HuH-7.5 (cell line): ENCODE data around the gene GGT6.
A peak's percentile ranks its signal among the peaks of the same experiment; 100 is the strongest.

ENCODE experiments used
- DNase-seq: peaks from one replicate; pipeline ENCODE4 v3.0.0; 2011; ENCODE audit warnings: low spot score

GGT6 gene

GRCh38 chr17:4573669-4574068 is 13.3 kb upstream of the GGT6 start:
- DNase-seq, result no peak

GRCh38 chr17:4573115-4573514 is 12.7 kb upstream of the GGT6 start:
- no peak for DNase-seq

DNA sequence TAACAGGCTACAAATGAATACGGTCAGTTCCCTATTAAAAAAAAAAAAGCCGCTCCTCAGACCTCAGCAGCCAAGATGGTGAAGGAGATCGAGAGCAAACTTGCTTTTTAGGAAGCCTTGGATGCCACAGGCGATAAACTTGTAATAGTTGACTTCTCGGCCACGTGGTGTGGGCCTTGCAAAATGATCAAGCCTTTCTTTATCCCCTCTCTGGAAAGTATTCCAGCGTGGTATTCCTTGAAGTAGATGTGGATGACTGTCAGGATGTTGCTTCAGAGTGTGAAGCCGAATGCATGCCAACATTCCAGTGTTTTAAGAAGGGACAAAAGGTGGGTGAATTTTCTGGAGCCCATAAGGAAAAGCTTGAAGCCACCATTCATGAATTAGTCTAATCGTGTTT is 11.8 kb upstream of the GGT6 start:
- DNase-seq, result no peak

- no peak for DNase-seq
These were observed 9.2 kb upstream of the GGT6 start for GRCh38 chr17:4569591-4569990.

DNA sequence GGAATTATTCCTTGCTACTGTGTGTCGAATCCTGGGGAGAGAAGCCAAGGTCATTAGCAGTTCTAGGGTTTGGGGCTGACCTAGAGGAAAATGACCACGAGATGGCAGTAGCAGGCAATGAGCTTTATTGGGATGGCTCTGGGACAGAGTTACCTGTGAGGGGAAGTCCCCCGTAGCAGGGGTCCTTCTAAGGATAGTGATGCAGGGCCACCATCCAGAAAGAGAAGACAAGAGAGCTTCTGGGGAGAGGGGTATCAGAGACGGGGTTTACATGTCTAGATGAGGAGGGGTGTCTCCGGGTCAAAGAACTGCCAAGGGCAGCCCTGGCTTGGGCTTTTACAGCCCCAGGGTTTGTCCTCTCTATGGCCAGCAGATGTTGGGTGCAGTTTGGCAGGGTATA is 6.4 kb upstream of the GGT6 start:
- DNase-seq, result peak; percentile 75

DNA sequence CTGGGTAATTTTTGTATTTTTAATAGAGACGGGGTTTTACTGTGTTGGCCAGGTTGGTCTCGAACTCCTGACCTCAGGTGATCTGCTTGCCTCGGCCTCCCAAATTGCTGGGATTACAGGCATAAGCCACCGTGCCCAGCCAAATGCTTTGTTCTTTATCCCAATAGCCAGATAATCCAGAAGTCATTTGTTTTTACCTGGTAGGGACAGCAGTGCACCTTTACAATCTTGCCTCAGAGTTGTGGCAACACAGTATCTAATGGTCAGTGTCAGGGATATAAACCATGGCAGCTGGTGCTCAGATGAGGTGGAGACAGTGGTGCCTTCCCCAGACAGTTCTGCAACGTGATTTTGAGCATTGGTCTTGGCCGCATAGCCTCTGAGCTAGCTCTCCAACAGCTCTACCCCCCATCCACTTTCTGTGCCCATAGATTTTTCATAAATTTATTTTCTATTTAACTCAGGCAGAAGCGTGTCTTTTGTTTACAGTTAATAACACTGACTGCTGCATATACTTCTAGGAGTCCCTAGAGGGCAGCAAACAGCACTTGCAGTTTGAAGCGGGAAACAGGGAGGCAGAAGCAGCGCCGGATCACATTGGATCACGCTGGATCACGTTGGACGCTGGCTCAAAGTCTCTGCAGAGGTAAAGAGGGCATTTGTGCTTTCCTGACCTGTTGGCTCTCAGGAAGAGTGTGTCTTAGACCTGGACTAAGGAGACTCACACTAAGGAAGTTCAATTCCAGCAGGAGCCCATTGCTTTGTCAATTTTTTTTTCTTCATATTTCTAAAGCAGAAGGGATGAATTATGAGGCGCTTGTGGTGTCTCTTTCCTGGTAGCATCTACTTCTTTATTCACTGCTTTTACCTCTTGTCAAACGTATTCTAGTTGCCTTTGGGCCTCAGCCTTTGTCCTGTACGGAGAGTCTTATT is 5.1 kb upstream of the GGT6 start:
- peak; percentile 70 for DNase-seq

- no peak for DNase-seq
These were observed 1.9 kb upstream of the GGT6 start for GRCh38 chr17:4562015-4562969.

- no peak for DNase-seq
These were observed 470 bp upstream of the GGT6 start for GRCh38 chr17:4560837-4561256.

DNA sequence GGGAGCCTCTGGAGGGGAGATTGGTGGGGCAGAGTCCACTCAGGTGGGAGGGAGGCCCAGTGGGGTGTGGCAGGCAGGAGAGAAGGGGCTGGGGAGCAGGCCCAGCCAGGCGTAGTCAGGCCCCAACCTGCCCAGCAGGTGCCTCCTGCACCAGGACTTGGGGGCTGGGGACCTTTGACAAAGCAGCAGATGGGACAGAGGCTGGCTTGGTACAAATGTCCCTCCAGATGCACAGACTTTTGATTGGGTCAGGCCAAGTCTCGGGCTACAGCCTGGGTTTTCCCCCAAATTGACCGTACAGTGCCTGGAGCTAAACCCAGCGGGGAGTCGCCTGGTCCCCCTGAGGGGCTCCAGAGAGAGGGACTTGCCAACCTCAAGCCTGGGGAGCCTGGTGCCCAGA is 411 bp downstream of the GGT6 start:
- no peak for DNase-seq

DNA sequence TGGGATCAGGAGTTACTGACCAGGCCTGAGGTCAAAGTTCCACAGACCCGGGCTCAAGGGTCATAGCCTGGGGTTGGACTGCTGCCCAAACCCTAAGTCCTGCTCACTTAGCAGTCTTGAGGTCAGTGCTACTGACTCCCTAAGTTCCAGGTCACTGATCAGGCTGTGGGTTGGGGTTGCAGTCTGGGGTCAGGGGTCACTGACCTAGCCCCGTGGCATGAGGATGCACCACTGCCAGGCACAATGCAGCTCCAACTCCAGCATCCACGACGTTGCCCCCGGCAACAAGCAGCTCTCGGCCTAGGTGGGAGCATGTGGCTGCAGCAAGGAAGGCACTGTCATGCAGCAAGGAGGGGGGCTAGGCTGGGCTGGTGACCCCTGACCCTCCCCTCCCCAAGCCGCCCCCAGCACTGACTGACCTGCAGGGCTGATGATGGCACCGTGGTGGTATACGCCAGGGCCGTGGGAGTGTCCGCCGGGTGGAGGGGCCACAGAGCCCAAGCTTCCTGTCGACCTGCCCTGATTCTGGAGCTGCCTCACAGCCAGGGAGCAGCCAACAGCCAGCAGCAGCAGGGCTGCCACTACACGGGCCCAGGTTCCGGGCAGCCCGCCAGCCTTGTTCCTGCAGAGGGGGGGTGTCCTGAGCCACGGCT is 1.1 kb downstream of the GGT6 start:
- no peak for DNase-seq

DNA sequence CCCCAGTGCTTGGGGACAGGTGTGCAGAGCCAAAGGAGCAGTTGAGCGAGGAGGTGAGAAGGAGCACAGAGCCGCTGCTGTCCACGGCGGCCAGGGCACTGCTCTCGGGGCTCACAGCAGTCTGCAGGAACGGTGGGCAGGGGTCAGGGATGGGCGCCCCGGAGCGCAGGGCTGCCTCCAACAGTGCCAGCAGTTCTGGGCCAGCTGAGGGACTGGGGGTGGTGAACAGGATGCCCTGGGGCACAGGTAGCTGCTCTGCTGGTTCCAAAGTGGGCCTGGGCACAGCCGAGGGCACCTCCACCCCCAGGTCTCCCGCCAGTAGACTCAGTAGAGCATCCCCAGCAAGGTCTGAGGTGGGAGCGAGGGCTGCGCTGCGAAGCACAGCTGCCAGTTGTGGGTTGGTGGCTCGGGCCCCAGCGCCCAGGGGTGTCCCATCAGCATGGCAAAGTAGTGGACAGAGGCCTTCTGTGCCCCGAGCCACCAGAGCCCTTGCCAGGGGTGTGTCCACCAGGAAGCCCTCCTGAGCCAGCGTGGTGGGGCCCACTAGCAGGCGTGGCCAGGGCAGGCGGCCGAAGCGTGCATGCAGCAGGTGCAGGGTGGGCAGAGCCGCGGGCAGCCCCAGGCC is 1.9 kb downstream of the GGT6 start:
- DNase-seq, result no peak

- no peak for DNase-seq
These were observed 2.6 kb downstream of the GGT6 start for GRCh38 chr17:4557626-4558346.

DNA sequence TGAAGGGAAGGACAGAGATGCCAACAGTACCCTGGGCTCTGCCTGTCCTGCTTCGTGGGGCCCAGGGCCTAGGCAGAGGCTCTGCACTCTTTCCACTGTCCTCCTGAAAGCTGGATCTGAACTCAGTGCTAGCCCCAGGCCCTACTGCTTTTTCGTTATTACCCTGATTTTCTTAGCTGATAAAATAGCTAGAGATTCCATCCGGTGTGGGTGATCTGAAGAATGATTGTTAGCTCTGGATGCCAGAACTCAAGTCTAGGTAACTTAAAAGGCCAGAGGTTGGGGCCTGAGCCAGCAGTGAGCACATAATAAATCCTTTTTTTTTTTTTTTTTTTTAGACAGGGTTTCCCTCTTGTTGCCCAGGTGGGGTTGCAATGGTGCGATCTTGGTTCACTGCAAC is 3.4 kb downstream of the GGT6 start:
- no peak for DNase-seq

DNA sequence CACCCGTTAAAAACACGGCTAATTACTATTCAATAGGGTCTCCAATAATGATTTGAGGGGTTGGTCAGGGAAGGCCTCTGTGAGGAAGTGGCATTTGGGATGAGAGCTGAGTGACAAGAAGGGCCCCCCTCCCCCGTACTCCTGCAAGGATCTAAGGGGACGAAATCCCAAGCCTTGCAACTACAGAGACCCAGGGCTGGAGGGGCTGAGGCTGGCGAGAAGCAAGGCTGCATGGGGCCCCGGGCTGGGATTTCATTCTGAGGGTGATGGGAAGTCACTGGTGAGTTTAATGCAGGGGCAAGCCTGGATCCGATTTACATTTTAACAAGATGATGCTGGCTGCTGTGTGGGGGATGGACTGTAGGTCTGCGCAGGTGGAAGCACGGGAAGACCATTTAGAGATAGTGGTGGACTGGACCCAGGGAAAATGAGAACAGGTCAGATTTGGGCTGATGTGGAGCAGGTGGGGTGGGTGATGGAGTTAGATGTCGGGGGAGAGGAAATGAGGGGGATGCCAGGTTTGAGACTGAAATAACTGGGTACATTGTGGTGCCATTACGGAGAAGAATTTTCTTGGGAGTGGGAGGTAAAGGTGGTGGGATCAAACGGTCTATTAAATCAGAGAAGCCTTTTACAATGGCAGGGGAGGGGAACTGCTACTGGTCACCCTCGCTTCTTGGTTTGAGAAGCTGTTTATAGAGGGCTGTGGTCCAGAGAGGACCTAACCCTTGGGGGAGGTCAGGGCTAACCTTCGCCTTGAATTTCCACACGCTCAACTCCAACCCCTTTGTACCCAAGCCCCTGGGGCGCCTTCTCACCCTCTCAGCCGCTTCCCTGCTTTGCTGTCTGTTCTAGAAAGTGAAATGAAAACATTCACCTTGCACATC is 4.3 kb downstream of the GGT6 start:
- no peak for DNase-seq

GRCh38 chr17:4554997-4555799 is 5.2 kb downstream of the GGT6 start, which contains the start of gene MYBBP1A:
Gene MYBBP1A (minus strand): TSS chr17:4555384. CDS start chr17:4555324, 60 bp downstream.
- peak; percentile 99 for DNase-seq

DNA sequence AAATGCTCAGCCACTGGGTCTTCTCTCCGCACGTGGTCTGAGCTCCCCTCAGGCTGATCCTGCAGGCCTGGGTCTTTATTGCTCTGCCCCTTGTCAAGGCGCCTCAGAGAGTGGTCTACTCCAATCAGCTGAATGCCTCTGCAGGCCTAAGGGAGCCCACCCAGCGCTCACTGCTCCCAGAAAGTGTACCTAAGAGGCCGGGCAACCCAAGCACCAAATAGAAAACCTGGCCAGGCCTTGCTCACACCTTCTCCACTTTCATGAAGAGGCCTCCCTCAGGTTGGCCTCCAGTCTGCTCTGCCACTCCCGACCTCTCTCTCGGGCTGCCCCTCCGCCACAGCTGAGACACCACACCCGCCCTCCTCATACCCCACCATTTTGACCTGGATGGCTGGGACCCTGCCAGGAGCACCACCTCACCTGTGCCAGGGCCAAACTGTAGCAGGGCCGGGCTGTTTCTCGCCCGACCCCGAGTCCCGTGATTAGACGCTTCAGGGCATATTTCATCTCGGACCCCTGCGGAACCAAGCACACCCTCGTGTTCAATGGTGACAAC is 5.9 kb downstream of the GGT6 start:
- no peak for DNase-seq

GRCh38 chr17:4553669-4554068 is 6.7 kb downstream of the GGT6 start:
- DNase-seq, result no peak

- no peak for DNase-seq
These were observed 8.4 kb downstream of the GGT6 start for GRCh38 chr17:4551796-4552525.
